Stimulated activated memory B cell treated with anti-CD40 and anti-IgM and Interleukin-4, amounts not matched to agents 10 μg/mL and 1 μg/mL and 100 μg/mL, for 72 hours (primary cell): ENCODE measurements around the gene LILRB2.
A peak's percentile ranks its signal among the peaks of the same experiment; 100 is the strongest.
"Not testable (repeated sequence)": the region's sequence is repeated elsewhere in the genome, so short reads cannot be mapped to it uniquely, and the experiment has no call there.

ENCODE experiments used
- ATAC-seq: fragments of 150-1000 bp; cut with Tn5 transposase; 2 replicates; pipeline ENCODE4 v1.10.0; 2021
- H3K27ac Mint-ChIP-seq: one replicate; pipeline ENCODE4 v1.8.0; 2022; ENCODE audit warnings: mild to moderate bottlenecking, mixed read lengths
- H3K27me3 Mint-ChIP-seq: one replicate; pipeline ENCODE4 v1.8.0; 2022; ENCODE audit warnings: mixed read lengths
- H3K36me3 Mint-ChIP-seq: one replicate; pipeline ENCODE4 v1.8.0; 2022; ENCODE audit warnings: mixed read lengths
- H3K4me1 Mint-ChIP-seq: one replicate; pipeline ENCODE4 v1.8.0; 2022; ENCODE audit warnings: mixed read lengths
- H3K4me3 Mint-ChIP-seq: one replicate; pipeline ENCODE4 v1.8.0; 2022; ENCODE audit warnings: mild to moderate bottlenecking, moderate library complexity, mixed read lengths
- H3K9me3 Mint-ChIP-seq: one replicate; pipeline ENCODE4 v1.8.0; 2022; ENCODE audit warnings: mixed read lengths

LILRB2 gene

DNA sequence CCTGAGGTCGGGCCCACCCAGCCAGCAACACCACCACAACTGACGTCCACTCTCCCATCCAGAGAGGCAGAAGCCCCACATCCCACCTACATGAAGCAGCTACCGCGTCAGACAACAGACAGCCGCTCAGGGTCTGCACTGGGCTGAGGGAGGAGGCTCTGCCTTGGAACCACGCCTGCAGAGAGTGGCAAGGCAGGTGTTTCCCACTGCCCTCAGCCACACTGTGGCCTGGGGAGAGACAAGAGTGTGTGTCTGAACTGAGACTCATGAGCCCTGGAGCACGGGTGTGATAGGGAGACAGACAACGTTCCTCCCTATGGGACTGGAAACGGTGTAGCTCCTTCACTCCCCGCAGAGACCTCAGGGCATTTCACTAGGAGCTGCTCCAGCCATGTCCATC lies 5.4 kb upstream of the LILRB2 start:
- peaks cover 83% of the 10 kb centered on the region for H3K4me1 Mint-ChIP-seq
- not testable (repeated sequence) for H3K36me3 Mint-ChIP-seq, H3K4me3 Mint-ChIP-seq, H3K9me3 Mint-ChIP-seq, H3K27me3 Mint-ChIP-seq
- ATAC-seq: peak; percentile 64
- H3K27ac Mint-ChIP-seq: peak overlapping the region; percentile 84

DNA sequence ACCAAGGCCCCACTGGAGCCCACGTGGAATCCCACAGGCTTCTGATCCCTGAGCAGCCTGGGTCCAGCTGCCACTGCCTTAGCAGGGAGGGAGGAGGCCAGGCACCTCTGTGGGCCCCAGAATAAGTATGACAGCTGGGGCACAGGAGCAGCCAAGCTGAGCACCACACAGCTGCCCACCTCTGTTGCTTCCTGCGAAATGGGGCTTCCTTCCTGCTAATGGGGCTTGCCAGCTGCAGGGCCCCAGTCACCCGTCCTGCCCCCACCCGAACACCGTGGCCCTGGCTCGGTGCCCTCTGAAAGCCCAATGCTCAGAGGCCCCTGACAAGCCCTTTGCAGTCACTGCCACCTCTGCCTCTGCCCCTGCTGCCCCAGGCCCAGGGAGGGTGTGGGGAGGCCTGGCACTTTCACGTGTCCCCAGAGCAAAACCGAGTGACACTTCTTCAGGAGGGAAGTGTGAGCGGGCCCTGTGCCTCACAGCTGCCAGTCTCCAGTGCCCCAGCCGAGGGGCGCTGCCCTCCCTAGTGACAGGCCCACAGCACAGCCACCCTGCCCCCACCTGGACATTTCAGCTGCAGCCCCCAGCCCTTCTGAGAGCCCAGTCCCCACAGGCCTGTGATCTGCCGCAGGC lies 4.6 kb upstream of the LILRB2 start:
- Mint-ChIP-seq H3K4me1 (peaks cover 87% of the 10 kb centered on the region), H3K27ac (peak overlapping the region; percentile 84)
- H3K27me3 Mint-ChIP-seq, H3K4me3 Mint-ChIP-seq, H3K36me3 Mint-ChIP-seq, H3K9me3 Mint-ChIP-seq: not testable (repeated sequence)
- peak; percentile 86 for ATAC-seq

DNA sequence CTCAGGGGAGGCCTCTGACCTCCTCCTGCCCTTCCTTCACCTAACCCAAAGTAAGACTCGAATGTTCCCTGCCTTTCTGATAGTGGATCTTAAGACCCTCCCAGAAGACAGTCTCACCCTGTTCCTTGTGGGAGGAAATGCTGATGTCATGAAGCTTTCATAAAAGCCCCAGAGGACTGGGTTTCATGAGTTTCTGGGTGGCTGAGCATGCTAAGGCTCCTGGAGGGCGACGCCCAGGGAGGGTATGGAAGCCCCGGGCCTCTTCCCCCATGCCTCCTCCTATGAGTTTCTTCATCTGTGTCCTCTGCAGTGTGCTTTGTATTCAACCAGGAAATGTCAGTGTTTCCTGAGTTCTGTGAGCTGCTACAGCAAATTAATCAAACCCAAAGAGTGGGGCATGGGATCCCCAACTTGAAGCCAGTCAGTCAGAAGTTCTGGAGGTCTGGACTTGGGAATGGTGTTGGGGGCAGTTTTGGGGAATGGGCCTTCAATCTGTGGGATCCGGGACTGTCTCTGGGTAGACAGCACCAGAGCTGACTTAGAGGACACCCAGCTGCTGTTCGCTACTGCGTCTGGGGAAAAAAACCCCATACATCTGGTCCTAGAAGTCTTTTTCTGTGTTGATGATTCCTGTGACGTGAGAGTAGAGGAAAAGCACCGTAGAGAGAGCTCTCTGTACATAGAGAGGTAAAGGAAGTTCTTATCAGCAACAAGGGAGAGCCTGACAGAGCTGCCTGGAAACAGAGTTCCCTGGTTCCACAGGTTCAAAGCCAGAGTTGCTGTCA lies 2.0 kb upstream of the LILRB2 start:
- Mint-ChIP-seq H3K4me3 (no peak overlapping the region), H3K9me3 (no peaks in the 10 kb centered on the region), H3K36me3 (no peaks in the 10 kb centered on the region), H3K27me3 (peaks cover 33% of the 10 kb centered on the region), H3K4me1 (peaks cover 77% of the 10 kb centered on the region), H3K27ac (peak overlapping the region; percentile 72)
- ATAC-seq: no peak

DNA sequence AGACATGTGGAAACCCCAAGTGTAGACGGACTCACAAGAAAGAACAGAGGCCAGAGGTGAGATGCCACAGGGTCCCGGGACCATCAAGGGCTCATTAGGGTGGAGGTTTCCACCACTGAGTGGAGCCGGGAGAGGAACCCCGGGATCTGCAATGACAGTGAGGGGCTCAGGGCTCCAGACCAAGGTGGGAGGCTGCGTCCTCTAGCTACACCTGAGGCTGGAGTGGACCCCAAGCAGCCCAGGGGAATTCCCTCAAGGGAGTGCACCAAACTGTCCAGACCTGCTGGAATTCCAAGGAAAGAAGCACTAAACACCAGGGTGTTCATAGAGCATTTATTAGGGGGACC lies 792 bp upstream of the LILRB2 start:
- not testable (repeated sequence) for H3K36me3 Mint-ChIP-seq, H3K4me3 Mint-ChIP-seq, H3K27ac Mint-ChIP-seq, ATAC-seq, H3K9me3 Mint-ChIP-seq
- peaks cover 29% of the 10 kb centered on the region for H3K27me3 Mint-ChIP-seq
- peaks cover 67% of the 10 kb centered on the region for H3K4me1 Mint-ChIP-seq

DNA sequence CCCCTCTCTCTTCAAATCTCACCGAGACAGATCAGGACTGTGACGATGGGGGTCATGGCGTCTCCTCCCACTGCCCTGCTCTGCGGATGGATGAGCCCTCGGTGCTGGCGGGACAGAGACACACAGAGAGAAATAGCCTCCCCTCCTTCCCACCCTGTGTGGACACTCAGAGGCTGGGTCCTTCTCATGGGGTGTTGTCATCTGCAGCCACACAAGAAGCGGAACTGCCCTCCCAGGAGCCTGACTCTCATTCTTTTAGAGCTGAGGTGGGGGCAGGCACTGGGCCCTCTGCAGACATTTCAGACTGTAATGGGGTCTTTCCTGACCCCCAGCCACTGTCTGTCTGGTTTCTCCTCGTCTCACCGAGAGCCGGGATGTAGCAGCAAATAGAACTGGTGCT lies 469 bp downstream of the LILRB2 start:
- peaks cover 39% of the 10 kb centered on the region for H3K27me3 Mint-ChIP-seq
- H3K9me3 Mint-ChIP-seq, H3K27ac Mint-ChIP-seq, H3K36me3 Mint-ChIP-seq: not testable (repeated sequence)
- H3K4me3 Mint-ChIP-seq: peak overlapping the region; percentile 5
- ATAC-seq: peak; percentile 5
- H3K4me1 Mint-ChIP-seq: peaks cover 55% of the 10 kb centered on the region

DNA sequence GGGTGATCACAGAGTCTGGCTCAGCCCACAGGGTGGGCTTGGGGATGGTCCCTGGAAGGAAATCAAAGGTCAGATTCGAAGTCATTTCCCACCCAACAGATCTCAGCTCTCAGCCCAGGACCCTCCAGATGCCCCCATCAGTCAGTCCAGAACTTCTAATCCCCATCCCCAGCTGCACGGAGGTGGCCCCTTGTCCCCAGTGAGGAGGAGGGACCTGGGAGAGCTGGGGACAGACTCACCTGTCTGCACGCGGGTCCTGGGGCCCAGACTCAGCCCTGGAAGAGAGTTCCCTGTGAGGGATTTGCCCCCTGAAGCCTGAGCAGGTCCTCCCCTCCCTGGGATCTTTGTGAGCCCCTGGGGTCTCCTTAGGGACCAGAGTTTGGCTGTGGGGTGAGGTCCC lies 885 bp downstream of the LILRB2 start:
- H3K4me1 Mint-ChIP-seq: peaks cover 52% of the 10 kb centered on the region
- not testable (repeated sequence) for H3K36me3 Mint-ChIP-seq, H3K4me3 Mint-ChIP-seq, ATAC-seq, H3K27ac Mint-ChIP-seq, H3K9me3 Mint-ChIP-seq
- peaks cover 43% of the 10 kb centered on the region for H3K27me3 Mint-ChIP-seq

DNA sequence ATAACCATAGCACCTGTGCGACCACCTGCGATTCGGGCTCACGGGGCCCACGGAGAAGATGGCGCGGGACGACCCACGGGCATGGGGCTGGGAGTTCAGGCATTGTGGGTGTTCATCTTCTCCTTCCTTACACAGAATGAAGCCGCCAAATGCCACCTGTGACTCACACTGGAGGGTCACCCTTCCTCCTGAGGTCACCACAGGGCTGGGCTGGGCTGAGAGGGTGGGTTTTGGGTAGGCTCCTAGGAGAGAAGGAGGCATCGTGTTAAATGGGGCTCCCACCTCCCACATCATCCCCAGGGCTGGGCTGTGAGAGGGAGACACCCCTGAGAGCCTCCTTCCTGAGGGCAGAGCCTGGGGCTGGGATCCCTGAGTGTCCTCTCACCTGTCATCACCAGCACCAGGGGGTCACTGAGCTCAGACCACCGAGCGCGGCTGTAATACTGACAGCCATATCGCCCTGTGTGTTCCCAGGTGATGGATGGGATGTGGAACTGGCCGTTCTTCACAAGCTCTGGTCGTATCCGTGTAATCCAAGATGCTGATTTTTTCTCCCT lies 1.4 kb downstream of the LILRB2 start:
- ATAC-seq: no peak
- Mint-ChIP-seq H3K9me3 (no peaks in the 10 kb centered on the region), H3K4me1 (peaks cover 47% of the 10 kb centered on the region), H3K27me3 (peaks cover 44% of the 10 kb centered on the region), H3K27ac (no peak overlapping the region), H3K4me3 (no peak overlapping the region), H3K36me3 (no peaks in the 10 kb centered on the region)

DNA sequence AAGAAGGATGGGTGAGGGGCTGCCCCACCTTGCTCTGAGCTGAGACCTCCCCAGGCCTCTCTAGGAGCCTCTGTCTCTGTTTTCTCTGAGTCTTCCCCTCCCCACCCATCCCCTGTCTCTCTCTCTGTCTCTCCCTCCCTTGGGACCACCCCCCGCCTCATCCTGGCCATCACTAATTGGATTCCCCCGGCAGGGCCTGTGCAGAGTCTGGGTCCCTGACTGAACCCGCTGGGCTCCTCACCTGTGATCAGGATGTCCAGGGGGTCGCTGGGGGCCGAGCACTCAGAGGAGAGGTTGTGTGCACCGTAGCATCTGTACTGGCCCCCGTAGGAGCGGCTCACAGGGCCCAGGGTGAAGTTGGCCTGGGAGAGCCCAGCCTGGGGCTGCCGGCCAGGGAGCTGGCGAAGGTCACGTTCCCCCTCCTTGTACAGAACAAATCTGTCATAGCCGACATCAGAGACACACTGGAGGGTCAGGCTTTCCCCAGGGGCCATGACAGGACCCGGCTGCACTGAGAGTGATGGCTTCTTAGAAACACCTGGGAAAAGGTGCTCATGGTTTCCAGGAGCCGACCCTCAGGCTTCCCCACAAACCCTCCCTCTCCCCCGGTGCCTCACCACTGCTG lies 2.2 kb downstream of the LILRB2 start:
- H3K27me3 Mint-ChIP-seq: peaks cover 52% of the 10 kb centered on the region
- not testable (repeated sequence) for H3K4me3 Mint-ChIP-seq

DNA sequence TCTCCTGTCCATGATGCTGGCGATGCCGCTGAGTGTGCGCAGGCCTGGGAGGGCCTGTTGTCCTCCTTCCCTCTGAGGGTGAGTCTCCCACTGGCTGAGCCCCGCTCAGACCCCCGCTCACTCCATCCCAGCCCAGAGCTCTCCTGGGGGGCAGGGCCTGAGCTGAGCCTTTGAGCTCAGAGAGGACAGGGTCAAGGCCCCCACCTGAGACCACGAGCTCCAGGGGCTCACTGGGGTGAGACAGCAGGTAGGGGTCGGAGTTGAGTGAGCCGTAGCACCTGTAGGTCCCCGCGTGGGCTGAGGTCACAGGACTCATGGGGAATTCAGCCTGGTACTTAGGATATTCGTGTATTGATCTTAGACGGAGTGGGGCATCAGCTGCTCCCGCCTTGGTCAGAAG lies 2.9 kb downstream of the LILRB2 start:
- H3K9me3 Mint-ChIP-seq, H3K4me3 Mint-ChIP-seq, H3K36me3 Mint-ChIP-seq, ATAC-seq: not testable (repeated sequence)
- Mint-ChIP-seq H3K27ac (peak overlapping the region; percentile 42), H3K27me3 (peaks cover 59% of the 10 kb centered on the region), H3K4me1 (peaks cover 42% of the 10 kb centered on the region)

More for the DNA sequence above, 2.2 kb downstream of the LILRB2 start:
- not testable (repeated sequence) for H3K9me3 Mint-ChIP-seq, ATAC-seq, H3K36me3 Mint-ChIP-seq
- Mint-ChIP-seq H3K4me1 (peaks cover 47% of the 10 kb centered on the region), H3K27ac (peak overlapping the region; percentile 42)

DNA sequence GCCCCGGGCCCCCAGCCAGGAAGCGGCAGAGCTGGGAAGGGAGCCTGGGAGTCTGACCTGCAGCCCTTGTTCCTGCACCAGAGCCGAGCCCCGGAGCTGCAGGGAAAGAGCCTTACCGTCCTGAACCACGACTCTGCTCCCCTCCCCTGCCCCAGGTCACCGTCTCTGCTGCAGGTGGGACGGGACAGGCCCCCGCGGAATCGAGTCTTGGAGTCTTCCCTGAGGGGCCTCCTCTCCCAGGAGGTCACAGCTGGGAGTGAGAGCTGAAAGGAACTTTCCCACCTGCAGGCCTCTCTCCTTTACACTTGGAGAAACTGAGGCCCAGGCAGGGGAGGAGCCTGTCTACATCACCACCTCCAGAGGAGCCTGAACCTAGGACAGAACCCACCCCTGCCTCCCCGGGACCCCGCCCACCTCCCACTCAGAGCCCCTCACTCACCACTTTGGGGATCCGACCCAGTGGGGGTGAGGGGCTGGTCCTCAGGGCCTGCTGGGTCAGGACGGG lies 3.7 kb downstream of the LILRB2 start:
- not testable (repeated sequence) for H3K36me3 Mint-ChIP-seq, H3K4me3 Mint-ChIP-seq, H3K27ac Mint-ChIP-seq, ATAC-seq, H3K9me3 Mint-ChIP-seq
- Mint-ChIP-seq H3K27me3 (peaks cover 65% of the 10 kb centered on the region), H3K4me1 (peaks cover 38% of the 10 kb centered on the region)

DNA sequence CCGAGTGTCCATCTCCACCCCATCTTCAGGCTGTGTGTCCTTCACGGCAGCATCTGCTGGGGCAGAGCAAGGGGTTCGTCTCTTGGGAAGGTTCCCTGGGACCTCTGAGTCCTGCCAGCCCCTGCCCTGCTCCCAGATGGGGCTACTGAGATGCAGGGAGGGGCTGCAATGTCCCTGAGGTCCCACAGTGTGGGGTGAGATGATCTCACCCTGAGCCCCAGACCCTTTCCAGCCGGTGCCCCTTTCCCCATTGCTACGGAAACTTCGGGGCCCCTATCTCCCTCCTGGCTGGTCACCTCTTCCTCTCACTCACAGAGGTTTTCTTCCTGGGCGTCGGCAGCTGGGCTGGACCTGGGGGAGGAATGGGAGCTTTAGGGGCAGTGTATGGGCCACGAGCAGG lies 5.0 kb downstream of the LILRB2 start:
- ATAC-seq: no peak
- Mint-ChIP-seq H3K4me3 (no peak overlapping the region), H3K27me3 (peaks cover 68% of the 10 kb centered on the region), H3K4me1 (peaks cover 35% of the 10 kb centered on the region), H3K36me3 (no peaks in the 10 kb centered on the region), H3K9me3 (no peaks in the 10 kb centered on the region), H3K27ac (no peak overlapping the region)

DNA sequence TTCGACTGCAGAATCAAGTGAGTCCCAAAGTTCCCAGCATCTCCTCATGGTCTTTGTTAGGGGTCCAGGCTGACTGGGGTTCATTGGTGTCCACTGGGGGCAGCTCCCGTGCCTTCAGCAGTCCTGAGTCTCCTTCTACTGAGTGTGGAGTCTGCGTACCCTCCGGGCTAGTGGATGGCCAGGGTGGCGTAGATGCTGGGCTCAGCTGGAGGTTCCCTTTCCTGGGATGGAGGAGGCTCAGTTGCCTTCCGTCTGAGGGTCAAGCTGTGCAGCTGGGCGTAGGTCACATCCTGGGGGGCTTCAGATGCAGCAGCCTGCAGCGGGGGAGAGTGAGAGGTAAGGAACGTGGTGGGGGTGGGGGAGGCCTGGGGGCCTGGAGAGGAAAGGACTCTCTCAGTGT lies 6.4 kb downstream of the LILRB2 start:
- H3K4me1 Mint-ChIP-seq: peaks cover 22% of the 10 kb centered on the region
- H3K36me3 Mint-ChIP-seq, H3K27ac Mint-ChIP-seq: not testable (repeated sequence)

DNA sequence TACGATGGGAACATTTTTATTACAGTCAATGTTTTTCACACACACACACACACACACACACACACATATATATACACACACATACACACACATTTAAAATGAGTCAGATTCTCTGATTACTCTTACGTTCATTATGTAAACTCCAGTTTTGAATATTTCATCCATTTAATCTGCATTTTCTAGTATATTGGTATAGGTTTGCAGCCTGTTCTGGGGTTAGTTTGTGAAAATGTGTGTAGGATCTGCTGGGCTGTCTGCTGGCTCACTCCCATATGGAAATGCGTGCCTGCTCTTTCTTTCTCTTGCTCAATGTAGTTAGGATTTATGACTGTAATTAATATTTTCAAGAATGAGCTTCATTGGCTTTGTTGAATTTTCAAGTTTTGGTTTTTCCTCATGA lies 7.1 kb downstream of the LILRB2 start:
- no peak for ATAC-seq
- H3K36me3 Mint-ChIP-seq: no peaks in the 10 kb centered on the region
- H3K27ac Mint-ChIP-seq: no peak overlapping the region
- H3K4me3 Mint-ChIP-seq: no peak overlapping the region
- peaks cover 15% of the 10 kb centered on the region for H3K4me1 Mint-ChIP-seq
- peaks cover 52% of the 10 kb centered on the region for H3K27me3 Mint-ChIP-seq
- H3K9me3 Mint-ChIP-seq: no peaks in the 10 kb centered on the region

More for the DNA sequence above, 6.4 kb downstream of the LILRB2 start:
- not testable (repeated sequence) for ATAC-seq, H3K4me3 Mint-ChIP-seq, H3K9me3 Mint-ChIP-seq
- peaks cover 59% of the 10 kb centered on the region for H3K27me3 Mint-ChIP-seq

DNA sequence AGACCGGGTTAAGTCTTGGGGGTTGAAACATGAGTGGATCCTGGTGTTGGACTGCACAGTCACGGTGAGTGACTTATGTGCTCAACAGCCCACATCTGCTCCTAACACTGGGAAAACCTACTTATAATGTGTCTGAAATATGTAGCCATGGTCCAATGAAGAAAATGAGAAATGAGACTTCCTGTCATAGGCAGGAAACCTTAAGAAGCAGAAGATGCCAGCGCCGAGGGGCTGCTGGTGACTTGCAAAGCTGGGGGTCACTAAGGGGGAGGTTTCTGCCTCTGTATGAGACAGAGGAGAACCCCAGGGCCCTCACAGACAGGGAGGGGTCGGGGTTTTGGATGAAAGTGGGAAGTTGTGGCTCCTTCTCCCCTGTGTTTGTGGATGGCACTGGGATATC lies 8.7 kb downstream of the LILRB2 start:
- H3K4me3 Mint-ChIP-seq, H3K36me3 Mint-ChIP-seq, H3K27ac Mint-ChIP-seq, H3K9me3 Mint-ChIP-seq, ATAC-seq: not testable (repeated sequence)
- Mint-ChIP-seq H3K4me1 (peaks cover 14% of the 10 kb centered on the region), H3K27me3 (peaks cover 48% of the 10 kb centered on the region)

DNA sequence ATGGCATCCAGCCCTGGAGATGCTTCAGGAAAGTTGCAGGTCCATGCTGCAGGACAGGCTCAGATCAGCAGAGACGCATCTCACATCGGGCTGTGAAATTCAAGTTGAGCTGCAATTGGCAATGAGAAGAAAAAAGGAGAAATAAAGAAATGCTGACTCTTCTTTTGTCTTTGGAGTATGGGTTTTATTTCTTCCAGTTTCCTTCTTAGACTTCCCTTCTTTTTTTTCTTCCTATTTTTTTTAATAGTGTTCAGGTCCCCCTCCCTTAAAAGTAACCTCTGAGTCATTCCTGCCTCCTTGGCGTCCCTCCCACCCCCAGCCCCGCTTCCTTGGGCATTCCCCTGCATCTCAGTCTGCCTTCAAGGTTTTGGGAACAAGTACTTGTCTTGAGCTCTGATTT lies 9.3 kb downstream of the LILRB2 start:
- not testable (repeated sequence) for H3K36me3 Mint-ChIP-seq, H3K4me3 Mint-ChIP-seq, ATAC-seq, H3K27ac Mint-ChIP-seq, H3K9me3 Mint-ChIP-seq
- Mint-ChIP-seq H3K27me3 (peaks cover 48% of the 10 kb centered on the region), H3K4me1 (peaks cover 14% of the 10 kb centered on the region)
